ENCODE measurements around the gene EXD3.
A peak's percentile ranks its signal among the peaks of the same experiment; 100 is the strongest.

Gene EXD3

GRCh38 chr9:137301081-137301947 is 121.6 kb downstream of the EXD3 start:
- DNase-seq, result peak; percentile 41

- no peak for DNase-seq
Observed at GRCh38 chr9:137300567-137301080, 122.3 kb downstream of the EXD3 start.

- DNase-seq, result no peak
Observed at GRCh38 chr9:137299938-137300337, 123.0 kb downstream of the EXD3 start.

GRCh38 chr9:137299203-137299565 is 123.8 kb downstream of the EXD3 start:
- DNase-seq, result no peak

- no peak for DNase-seq
Observed at GRCh38 chr9:137298401-137299202, 124.4 kb downstream of the EXD3 start.

- DNase-seq, result no peak
Observed at GRCh38 chr9:137297966-137298365, 125.0 kb downstream of the EXD3 start.

- DNase-seq, result peak; percentile 34
Observed at GRCh38 chr9:137296670-137297664, 126.0 kb downstream of the EXD3 start.

GRCh38 chr9:137295849-137296669 is 126.9 kb downstream of the EXD3 start:
- no peak for DNase-seq

GRCh38 chr9:137295238-137295811 is 127.6 kb downstream of the EXD3 start:
- no peak for DNase-seq

- no peak for DNase-seq
Observed at GRCh38 chr9:137294681-137295237, 128.2 kb downstream of the EXD3 start.

GRCh38 chr9:137294091-137294680 is 128.8 kb downstream of the EXD3 start:
- DNase-seq, result peak; percentile 50

- no peak for DNase-seq
Observed at GRCh38 chr9:137293482-137294090, 129.4 kb downstream of the EXD3 start.

GRCh38 chr9:137293094-137293481 is 129.9 kb downstream of the EXD3 start:
- no peak for DNase-seq

GRCh38 chr9:137286975-137287383 is 136.0 kb downstream of the EXD3 start:
- peak; percentile 52 for DNase-seq

- DNase-seq, result no peak
Observed at GRCh38 chr9:137281345-137282116, 141.4 kb downstream of the EXD3 start.

- no peak for DNase-seq
Observed at GRCh38 chr9:137280474-137281344, 142.3 kb downstream of the EXD3 start.

- DNase-seq, result no peak
Observed at GRCh38 chr9:137279741-137280473, 143.1 kb downstream of the EXD3 start.
